GM18873 (cell line): ENCODE measurements around the gene PRKCI.
"Not testable (repeated sequence)": the region's sequence is repeated elsewhere in the genome, so short reads cannot be mapped to it uniquely, and the experiment has no call there.

ENCODE experiments used
- ATAC-seq: cut with Tn5 transposase; IDR thresholded peaks from one replicate; pipeline ENCODE4 v1.9.1; 2021; ENCODE audit warnings: mild to moderate bottlenecking, moderate library complexity, moderate number of reproducible peaks; ENCODE audit not compliant: unreplicated experiment, low FRiP score

The PRKCI gene

DNA sequence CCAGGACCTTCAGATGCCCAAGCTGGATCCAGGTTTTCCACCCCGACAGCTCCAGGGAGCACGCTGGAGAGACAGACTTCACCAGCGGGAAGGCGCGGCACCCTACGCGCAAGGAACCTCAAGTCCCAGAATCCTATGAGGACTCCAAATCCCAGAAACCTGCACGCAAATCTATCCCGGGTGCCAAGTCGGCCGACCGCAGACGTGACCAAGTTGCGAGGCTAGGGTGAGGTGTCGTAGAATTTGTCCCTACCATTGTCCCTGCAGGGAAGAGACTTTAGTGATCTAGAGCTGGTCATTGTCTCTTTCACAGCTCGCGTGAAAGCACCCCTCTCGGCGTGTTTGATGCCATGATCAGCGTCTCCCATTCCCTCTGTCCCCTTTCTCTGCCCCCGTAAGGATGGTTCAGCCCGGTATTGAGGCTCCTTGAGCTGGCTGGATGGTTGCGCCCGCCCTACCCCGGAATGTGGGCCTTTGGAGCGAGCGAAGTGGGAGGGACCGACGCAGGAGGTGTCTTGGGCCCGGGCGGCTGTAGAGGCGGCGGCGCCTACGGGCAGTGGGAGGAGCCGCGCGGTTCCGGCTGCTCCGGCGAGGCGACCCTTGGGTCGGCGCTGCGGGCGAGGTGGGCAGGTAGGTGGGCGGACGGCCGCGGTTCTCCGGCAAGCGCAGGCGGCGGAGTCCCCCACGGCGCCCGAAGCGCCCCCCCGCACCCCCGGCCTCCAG lies at the start of gene PRKCI:
PRKCI (plus strand) TSS at position 501 of the 723 bp plus-strand sequence. CDS start 246 bp downstream, outside the sequence.
- ATAC-seq = peak; percentile 95

DNA sequence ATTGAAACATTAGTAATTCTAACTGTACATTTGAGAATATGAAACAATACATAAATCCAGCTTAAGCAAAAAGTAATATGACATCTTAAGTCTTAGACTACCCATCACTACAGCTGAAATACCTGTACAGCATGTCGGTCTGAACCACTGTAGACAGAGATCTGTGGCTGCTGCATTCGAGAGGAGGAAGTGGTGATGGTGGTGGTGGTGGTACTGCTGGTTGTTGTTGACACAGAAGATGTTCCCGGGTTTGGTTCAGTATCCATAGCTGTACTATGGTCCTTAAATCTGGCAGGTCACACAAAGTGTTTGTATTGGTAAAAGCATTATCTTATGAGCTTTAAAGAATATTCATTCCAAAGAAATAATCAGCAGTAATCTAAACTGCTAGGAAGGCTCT lies 43.6 kb upstream of the PRKCI start:
- ATAC-seq = no peak

DNA sequence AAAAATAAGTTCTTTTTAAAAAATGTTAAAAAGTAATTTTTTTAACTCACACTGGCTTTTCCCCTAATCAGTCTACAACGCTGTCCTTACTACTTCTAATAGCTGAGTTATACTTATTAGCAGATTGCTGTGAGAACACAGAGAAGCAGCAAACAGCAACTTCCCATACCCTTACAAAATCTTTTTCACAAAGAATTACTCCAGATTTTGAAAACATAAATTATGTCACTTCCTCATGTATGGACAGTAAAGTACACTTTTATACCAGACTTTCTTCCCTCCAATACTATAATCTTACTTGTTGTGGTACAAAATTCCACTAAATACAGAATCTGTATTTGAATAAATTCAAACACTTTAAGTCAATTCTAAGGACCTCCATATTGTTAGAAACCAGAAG lies 42.8 kb upstream of the PRKCI start:
- ATAC-seq = no peak

DNA sequence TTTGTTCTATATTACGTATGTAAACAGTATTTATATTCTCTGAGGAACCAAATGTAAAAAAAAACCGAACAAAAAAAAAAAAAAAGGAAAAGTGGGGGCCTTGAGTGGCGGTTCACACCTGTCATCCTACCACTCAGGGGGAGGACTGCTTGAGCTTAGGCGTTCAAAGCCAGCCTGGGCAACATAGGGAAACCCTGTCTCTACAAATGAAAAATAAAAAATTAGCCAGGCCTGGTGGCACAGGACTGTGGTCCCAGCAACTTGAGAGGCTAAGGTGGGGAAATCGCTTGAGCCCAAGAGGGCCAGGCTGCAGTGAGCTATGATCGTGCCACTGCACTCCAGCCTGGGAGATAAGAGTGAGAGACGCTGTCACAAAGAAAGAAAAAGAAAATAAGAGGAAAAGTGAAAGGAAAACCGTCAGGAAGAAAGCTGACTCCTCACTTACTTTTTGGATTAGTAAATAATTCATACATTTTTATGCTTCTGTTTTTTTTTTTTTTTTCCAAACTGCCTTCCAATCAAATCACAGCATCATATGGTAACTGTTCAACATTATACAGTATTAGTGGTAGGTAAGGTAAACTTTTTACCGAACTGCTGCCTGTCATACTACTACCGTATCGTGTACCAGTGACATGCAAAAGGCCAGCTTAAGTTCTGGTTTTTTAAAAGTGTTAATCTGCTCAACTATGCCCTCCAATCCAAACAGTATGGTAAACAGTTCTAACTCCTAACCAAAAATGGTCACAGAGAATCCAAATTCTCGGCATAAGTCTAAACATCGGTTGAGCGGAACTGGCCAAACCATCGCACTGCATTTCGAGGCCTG lies 41.9 kb upstream of the PRKCI start:
- peak; percentile 29 for ATAC-seq

DNA sequence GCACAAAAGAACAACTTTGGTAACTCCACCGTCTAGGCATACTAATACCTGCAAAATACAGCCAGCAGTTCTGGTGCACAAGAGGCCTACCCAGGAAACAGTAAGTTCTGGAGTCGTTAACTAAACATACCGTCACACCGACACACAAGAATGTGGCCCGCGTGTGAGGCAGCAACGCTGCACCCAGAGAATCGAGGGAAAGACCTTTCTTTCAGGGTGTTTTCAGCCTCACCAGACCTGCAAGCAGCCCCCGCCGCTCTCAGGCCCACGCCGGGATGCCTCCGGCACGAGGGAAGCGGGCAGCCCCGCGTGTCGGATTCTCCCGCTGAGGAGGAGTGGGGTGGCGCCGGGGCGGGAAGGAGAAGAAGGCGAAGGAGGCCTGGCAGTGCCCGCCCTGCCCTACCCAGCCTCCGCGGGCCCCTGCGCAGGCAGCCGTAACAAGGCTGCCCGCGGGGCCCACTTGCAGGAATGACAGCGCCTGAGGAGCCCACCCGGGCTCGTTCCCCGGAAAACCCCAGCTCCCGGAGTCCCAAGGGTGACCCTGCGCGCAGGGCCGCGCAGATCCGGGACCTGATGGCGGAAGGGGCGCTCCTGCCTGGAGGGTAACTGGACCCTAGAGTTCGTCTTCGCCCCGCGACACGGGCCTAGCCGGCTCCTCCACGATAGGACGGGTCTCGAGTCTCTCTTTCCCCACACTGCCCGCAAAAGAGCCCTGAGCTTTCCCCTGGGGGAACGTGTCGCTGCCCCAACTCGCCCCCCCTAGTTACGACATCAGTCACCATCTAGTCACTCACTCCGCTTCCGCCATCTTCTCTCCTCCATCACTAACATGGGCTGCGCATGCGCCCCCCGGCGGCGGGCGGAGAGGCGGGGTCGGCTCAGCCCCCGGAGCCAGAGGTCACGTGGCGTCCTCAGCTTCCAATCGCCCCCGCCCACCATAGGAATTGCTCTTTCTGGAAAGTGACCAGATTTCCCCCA lies 41.0 kb upstream of the PRKCI start, which contains the start of gene PHC3:
PHC3 (minus strand) TSS at position 826 of the 978 bp plus-strand sequence; CDS start at position 808, 18 bp downstream.
- ATAC-seq = peak; percentile 77

DNA sequence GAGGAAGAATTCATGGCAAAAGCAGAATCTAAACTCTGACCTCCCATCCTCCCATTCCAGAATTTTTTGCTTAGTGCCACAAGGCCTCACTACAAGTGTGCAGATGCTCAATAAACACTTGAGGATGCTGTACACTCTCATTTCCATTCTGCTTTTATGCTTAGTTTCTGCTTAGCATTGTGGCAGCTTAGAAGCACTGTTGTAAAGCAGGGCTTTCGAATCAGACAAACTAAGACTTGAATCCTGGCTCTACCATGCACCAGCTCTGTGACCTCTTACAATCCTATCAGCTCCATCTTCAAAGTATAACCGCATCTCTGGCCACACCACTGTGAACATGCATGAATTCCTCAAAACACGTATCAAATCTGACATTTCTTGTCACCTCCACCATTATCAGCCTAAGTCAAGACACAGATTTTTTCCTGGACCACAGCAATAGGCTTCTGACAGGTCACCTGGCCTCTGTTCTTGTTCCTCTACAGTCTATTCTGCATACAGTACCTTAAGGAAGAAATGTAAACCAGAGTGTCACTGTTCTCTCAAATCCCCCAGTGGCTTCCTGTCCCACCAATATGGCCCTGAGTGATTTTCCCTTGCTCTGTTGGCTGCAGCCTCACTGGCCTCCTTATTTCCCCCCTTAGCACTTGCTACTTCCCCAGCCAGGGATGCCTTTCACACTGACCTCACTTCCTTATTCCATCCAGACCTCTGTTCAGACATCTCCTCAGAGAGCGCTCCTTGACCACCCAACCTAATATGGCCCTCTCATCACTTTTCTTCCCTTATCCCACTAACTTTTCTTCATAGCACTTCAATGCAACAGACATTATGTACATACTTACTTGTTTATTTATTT lies 32.6 kb upstream of the PRKCI start:
- ATAC-seq = no peak

DNA sequence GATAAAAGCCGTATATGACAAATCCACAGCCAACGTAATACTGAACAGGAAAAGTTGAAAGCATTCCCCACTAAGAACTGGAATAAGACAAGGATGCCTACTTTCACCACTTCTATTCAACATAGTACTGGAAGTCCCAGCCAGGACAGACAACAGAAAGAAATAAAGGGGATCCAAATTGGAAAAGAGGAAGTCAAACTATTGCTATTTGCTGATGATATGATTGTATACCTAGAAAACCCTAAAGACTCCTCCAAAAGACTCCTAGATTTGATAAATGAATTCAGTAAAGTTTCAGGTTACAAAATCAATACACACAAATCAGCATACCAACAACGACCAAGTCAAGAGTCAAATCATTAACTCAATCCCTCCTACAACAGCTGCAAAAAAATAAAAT lies 26.5 kb upstream of the PRKCI start:
- ATAC-seq = not testable (repeated sequence)

DNA sequence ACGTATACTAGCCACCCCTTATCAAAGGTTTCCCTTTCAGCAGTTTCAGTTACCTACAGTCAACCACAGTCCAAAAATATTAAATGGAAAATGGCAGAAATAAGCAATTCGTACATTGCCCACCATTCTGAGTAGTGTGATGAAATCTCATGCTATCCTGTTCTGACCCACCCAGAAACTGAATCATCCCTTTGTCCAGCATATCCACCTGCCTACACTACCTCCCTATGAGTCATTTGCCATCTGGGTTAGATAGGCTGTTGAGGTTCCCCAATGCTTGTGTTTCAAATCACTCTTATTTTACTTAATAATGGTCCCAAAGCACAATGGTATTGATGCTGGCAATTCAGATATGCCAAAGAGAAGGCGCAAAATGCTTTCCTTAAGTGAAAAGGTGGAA lies 25.4 kb upstream of the PRKCI start:
- ATAC-seq = no peak

DNA sequence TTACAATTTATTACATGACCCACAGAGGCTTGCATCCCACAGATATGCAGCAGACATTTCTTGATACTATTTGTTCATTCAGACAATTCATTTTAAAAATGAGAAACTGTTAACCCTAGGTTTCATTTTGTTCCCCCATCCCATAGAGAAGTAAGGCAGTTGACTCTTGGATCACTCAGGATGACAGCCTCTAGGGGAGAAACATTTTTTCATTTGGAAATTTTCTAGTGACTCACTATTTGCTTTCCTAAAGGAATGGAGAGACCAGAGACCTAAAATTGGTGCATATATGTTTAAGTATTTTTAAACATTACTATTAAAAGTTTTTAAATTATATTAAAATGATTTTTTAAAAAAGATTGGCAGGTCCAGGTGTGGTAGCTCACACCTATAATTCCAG lies 21.2 kb upstream of the PRKCI start:
- ATAC-seq = no peak

DNA sequence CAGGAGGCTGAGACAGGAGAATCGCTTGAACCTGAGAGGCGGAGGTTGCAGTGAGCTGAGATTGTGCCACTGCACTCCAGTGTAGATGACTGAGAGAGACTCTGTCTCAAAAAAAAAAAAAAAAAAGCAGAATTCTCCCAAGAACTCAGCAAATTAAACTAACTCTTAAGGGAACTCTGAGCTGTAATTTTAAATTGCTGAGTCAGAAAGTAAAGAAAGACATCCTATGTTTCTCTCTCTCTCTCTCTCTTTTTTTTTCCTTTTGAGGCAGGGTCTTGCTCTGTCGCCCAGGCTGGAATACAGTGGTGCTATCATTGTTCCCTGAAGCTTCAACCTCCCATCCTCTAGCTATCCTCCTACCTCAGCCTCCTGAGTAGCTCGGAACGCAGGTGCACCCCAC lies 20.7 kb upstream of the PRKCI start:
- no peak for ATAC-seq

DNA sequence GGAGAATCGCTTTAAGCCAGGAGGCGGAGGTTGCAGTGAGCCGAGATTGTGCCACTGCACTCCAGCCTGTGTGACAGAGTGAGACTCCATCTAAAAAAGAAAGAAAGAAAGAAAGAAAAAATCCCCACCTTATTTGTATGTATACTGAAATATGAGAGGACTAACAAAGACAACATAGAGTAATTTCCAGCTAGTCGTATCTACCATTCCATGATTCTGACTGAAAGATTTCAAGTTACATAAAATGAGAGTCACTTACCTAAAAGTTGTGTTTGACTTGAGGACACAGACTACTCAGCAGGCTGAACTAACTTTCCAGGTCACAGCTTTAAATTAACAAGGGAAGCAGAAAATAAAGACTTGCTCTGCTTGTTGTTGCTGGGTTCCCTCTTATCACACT lies 18.8 kb upstream of the PRKCI start:
- no peak for ATAC-seq

DNA sequence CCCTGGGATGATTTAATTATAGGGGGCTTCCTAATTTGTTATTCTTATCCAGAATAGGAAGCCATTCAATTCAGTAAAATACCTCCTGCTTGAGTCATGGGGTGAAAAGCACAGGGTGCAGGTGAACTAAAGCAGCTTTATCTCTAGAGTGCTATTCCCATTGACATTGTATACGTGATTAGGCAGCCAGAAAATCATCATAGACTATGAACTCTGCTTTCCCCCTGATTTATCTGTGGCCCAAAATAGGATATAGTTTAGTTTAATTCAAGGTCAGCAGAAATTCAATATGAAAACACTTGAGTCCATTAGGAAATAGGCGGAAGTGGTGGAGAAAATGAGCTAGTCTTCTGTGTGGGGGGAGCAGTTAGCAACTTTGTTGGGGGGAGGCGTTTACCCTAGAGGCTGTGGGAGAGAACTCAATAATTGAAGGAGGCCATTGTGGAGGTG lies 18.2 kb upstream of the PRKCI start:
- no peak for ATAC-seq

DNA sequence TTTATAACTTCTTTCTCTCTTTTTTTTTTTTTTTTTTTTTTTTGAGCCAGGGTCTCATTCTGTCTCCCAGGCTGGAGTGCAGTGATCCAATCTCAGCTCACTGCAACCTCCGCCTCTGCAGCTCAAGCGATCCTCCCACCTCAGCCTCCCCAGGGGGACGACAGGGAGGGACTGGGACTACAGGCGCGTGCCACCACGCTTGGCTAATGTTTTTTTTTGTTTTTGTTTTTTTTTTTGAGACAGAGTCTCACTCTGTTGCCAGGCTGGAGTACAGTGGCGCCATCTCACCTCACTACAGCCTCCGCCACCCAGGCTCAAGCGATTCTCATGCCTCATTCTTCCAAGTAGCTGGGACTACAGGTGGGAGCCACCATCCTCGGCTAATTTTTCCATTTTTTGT lies 17.7 kb upstream of the PRKCI start:
- ATAC-seq = no peak

DNA sequence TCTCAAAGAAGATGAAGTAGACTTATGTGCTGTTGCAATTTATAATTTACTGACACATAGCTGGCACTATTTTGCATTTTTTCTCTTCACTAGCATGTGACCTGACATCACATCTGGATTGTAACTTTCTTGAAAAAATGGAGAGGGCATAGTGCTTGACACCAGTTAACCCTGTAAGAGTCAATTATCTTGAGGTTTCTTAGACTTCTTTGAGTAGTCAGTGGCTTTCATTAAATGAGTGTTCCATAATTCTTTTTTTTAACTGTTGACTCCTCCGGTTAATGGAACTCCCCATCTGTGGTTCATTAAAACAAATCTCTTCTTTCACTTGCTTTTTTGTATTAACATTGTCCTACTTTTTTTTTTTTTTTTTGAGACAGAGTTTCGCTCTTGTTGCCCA lies 16.9 kb upstream of the PRKCI start:
- no peak for ATAC-seq

DNA sequence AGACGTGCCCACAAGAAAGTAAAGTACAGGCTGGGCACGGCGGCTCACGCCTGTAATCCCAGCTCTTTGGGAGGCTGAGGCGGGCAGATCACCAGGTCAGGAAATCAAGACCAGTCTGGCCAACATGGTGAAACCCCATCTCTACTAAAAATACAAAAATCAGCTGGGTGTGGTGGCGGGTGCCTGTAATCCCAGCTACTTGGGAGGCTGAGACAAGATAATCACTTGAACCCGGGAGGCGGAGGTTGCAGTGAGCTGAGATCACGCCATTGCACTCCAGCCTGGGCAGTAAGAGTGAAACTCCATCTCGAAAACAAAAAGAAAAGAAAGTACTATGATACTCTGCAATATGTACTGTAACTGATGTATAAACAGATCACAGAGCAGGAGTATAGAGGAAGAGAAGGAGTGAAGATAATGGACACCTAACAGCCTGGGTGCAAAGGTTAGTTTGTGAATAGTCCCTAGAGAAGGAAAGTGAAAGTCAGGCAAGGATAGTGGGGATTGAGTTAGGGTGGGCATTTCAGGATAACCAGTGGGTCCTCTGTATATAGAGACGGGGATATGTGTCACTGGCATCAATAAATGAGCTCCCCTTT lies 16.0 kb upstream of the PRKCI start:
- not testable (repeated sequence) for ATAC-seq

DNA sequence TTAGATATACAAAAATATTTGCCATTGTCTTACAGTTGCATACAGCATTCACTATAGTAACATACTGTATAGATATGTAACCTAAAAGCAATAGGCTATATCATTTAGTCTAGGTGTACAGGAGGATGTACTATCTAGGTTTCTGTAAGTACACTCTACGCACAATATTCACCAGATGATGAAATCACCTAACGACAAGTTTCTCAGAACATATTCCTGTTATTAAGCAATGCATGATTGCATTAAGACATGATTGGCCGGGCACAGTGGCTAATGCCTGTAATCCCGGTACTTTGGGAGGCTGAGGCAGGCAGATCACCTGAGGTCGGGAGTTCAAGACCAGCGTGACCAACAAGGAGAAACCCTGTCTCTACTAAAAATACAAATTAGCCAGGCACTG lies 14.5 kb upstream of the PRKCI start:
- ATAC-seq = no peak

DNA sequence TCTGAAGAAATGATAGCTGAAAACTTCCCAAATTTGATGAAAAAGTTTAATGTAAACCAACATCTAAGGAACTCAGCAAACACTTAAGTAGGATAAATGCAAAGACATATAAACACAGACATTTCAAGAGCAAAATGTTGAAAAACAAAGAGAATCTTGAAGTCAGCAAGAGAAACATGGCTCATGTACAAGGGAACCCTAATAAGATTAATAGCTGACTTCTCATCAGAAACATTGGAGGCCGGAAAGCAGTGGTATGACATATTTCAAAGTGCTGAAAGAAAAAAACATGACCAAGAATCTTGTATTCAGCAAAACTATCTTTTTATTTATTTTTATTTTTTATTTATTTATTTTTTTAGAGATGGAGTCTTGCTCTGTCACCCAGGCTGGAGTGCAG lies 10.6 kb upstream of the PRKCI start:
- ATAC-seq = no peak

DNA sequence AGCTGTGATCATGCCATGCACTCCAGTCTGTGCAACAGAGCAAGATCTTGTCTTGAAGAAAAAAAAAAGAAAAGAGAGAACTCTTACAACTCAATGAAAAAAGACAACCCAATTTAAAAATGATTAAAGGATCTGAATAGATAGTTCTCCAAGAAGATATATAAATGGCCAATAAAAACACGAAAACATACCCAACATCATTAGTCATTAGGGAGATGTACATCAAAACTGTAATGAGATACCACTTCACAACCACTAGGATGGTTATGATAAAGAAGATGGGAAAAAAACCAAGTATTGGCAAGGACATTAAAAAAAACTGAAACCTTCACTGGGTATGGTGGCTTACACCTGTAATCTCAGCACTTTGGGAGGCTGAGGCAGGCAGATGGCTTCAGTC lies 2.4 kb upstream of the PRKCI start:
- ATAC-seq = no peak

DNA sequence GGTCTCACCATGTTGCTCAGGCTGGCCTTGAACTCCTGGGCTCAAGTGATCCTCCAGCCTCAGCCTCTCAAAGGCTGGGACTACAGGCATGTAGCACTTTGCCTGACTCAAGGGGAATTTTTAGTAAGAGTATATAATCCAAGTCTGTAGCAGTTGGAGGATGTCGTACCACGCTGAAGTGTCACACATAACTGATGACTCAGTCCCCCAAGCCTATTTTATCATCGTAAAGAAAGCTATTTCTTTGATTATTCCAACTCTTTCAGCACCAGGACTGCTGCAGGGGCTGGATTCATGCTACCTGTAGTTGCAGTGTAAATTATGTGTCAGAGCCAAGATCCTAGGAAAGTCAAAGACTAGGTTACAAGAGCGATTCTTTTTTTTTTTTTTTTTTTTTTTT lies 1.4 kb upstream of the PRKCI start:
- ATAC-seq = no peak
